ENCODE data around the gene SPECC1. TPM values are rescaled to one million over a fixed set of nuclear protein-coding genes. Genes with fewer than 3 reads are reported as not detected.

Gene SPECC1
- total and polyA plus RNA-seq, 9 of the 15 experiments (the other 6 are each of a cell fraction or from before 2014, with no cell fraction given): 2.4 to 19.6 (median 14.7) TPM

DNA sequence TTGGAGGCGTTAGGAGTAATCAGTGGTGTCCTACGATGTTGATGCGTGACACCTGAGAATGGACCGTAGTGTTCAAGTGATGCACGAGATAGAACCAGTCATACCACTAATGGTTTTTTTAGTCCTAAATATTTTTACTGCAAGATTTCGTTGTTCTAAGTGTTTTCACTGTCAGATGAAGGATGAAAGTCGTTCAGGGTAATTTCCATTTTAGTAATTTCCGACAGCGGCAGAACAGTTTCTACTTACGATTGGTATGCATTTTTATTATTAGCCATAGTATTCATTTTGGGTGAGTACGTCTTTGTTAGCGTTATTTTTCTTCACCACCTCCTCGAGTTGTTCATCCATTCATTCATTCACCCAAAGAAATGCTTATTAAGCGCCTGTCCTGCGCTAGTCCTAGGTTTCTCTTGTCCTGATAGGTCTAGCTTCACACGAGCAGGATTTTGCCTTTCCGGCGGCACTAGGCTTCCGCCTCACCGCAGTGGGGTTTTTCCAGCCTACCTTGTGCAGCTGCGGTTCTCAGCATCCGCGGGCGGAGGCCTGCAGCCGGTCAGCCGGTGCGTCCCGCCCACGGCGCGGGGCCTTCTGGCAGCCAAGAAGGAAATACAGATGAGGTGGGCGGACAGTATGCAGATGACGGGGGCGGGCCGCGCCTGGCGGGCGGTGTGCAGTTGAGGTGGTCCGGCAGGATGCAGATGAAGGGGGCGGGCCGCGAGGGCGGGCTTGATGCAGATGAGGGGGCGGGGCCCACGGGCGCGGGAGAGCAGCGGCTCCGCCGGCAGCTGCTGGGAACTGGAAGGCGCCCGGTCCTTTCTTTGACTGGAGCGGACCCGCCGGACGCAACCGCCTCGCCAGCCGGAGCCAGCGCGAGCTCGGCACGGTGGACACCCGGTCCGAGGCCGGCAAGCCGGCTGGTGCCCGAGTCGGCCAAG lies 146.4 kb downstream of the SPECC1 start (continued):
- TF ChIP-seq CBFA2T3 (IDR thresholded peaks at IDR 0.05): peak; percentile 35; the same call in 1 of the 2 replicates
- TF ChIP-seq ZSCAN32 (CRISPR knock-in tag; IDR thresholded peaks at IDR 0.05): no peak
- no peak for TF ChIP-seq NFXL1 (CRISPR knock-in tag; IDR thresholded peaks at IDR 0.05)
- TF ChIP-seq XRCC3 (IDR thresholded peaks at IDR 0.05): no peak
- TF ChIP-seq, protein P1, sequence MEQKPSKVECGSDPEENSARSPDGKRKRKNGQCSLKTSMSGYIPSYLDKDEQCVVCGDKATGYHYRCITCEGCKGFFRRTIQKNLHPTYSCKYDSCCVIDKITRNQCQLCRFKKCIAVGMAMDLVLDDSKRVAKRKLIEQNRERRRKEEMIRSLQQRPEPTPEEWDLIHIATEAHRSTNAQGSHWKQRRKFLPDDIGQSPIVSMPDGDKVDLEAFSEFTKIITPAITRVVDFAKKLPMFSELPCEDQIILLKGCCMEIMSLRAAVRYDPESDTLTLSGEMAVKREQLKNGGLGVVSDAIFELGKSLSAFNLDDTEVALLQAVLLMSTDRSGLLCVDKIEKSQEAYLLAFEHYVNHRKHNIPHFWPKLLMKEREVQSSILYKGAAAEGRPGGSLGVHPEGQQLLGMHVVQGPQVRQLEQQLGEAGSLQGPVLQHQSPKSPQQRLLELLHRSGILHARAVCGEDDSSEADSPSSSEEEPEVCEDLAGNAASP (IDR thresholded peaks at IDR 0.05): no peak
- TF ChIP-seq KLF10 (CRISPR knock-in tag; IDR thresholded peaks at IDR 0.05): no peak
- no peak for TF ChIP-seq MAFK (IDR thresholded peaks at IDR 0.05; ENCODE audit: low read length)
- no peak for TF ChIP-seq GTF2A2 (tag; IDR thresholded peaks at IDR 0.05)
- no peak for TF ChIP-seq ZBTB1 (CRISPR knock-in tag; IDR thresholded peaks at IDR 0.05; ENCODE audit: borderline replicate concordance, low read depth)
- TF ChIP-seq FOXJ3 (CRISPR knock-in tag; IDR thresholded peaks at IDR 0.05): no peak
- TF ChIP-seq SREBF2 (CRISPR knock-in tag; IDR thresholded peaks at IDR 0.05): no peak
- TF ChIP-seq, protein P2, sequence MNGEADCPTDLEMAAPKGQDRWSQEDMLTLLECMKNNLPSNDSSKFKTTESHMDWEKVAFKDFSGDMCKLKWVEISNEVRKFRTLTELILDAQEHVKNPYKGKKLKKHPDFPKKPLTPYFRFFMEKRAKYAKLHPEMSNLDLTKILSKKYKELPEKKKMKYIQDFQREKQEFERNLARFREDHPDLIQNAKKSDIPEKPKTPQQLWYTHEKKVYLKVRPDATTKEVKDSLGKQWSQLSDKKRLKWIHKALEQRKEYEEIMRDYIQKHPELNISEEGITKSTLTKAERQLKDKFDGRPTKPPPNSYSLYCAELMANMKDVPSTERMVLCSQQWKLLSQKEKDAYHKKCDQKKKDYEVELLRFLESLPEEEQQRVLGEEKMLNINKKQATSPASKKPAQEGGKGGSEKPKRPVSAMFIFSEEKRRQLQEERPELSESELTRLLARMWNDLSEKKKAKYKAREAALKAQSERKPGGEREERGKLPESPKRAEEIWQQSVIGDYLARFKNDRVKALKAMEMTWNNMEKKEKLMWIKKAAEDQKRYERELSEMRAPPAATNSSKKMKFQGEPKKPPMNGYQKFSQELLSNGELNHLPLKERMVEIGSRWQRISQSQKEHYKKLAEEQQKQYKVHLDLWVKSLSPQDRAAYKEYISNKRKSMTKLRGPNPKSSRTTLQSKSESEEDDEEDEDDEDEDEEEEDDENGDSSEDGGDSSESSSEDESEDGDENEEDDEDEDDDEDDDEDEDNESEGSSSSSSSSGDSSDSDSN (IDR thresholded peaks at IDR 0.05; ENCODE audit: borderline replicate concordance in 1 of 2, low read depth in 2 of 2, low read length in 2 of 2): peak; percentile 54 to 55; a peak in 1 of 4 replicates
- TF ChIP-seq ETV1 (tag; conservative IDR thresholded peaks at IDR 0.05; ENCODE audit: low read depth): no peak
- TF ChIP-seq, protein P3, sequence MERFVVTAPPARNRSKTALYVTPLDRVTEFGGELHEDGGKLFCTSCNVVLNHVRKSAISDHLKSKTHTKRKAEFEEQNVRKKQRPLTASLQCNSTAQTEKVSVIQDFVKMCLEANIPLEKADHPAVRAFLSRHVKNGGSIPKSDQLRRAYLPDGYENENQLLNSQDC (CRISPR knock-in tag; IDR thresholded peaks at IDR 0.05): no peak
- no peak for TF ChIP-seq ZNF311 (CRISPR knock-in tag; IDR thresholded peaks at IDR 0.05)
- no peak for TF ChIP-seq IRF2 (CRISPR knock-in tag; IDR thresholded peaks at IDR 0.05)
- no peak for TF ChIP-seq HDGF (IDR thresholded peaks at IDR 0.05)
- TF ChIP-seq, protein P4, sequence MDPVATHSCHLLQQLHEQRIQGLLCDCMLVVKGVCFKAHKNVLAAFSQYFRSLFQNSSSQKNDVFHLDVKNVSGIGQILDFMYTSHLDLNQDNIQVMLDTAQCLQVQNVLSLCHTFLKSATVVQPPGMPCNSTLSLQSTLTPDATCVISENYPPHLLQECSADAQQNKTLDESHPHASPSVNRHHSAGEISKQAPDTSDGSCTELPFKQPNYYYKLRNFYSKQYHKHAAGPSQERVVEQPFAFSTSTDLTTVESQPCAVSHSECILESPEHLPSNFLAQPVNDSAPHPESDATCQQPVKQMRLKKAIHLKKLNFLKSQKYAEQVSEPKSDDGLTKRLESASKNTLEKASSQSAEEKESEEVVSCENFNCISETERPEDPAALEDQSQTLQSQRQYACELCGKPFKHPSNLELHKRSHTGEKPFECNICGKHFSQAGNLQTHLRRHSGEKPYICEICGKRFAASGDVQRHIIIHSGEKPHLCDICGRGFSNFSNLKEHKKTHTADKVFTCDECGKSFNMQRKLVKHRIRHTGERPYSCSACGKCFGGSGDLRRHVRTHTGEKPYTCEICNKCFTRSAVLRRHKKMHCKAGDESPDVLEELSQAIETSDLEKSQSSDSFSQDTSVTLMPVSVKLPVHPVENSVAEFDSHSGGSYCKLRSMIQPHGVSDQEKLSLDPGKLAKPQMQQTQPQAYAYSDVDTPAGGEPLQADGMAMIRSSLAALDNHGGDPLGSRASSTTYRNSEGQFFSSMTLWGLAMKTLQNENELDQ (CRISPR knock-in tag; IDR thresholded peaks at IDR 0.05; ENCODE audit: borderline replicate concordance): no peak
- no peak for TF ChIP-seq E2F3 (CRISPR knock-in tag; IDR thresholded peaks at IDR 0.05)
- no peak for TF ChIP-seq GTF2F1 (IDR thresholded peaks at IDR 0.05; ENCODE audit: low read depth, low read length)
- TF ChIP-seq SNRNP70 (optimal IDR thresholded peaks at IDR 0.05; ENCODE audit: low read depth, low read length): no peak
- TF ChIP-seq ARNT (IDR thresholded peaks at IDR 0.05): no peak
- no peak for TF ChIP-seq THRAP3 (IDR thresholded peaks at IDR 0.05; ENCODE audit: borderline replicate concordance)
